IPS DF 6.9 (cell line): Measurements from ENCODE around the gene DAAM2.

ENCODE experiments used
- DNase-seq: peaks from one replicate; pipeline ENCODE4 v3.0.0-alpha.2; 2013; ENCODE audit warnings: low read depth, low spot score
- H3K27ac ChIP-seq: one replicate; pipeline ENCODE4 v1.5.1; 2013; ENCODE audit warnings: low read length, control low read depth
- H3K27me3 ChIP-seq: 2 replicates; pipeline ENCODE4 v1.6.1; 2013; ENCODE audit warnings: mild to moderate bottlenecking, low read length; ENCODE audit not compliant: control insufficient read depth, insufficient read depth
- H3K36me3 ChIP-seq: 2 replicates; pipeline ENCODE4 v1.6.1; 2013; ENCODE audit warnings: low read length; ENCODE audit not compliant: control insufficient read depth, insufficient read depth
- H3K4me1 ChIP-seq: 2 replicates; pipeline ENCODE4 v1.6.1; 2013; ENCODE audit warnings: low read length; ENCODE audit not compliant: control insufficient read depth, insufficient read depth
- H3K4me3 ChIP-seq: 2 replicates; pipeline ENCODE4 v1.5.1; 2013; ENCODE audit warnings: mild to moderate bottlenecking, low read length
- H3K9me3 ChIP-seq: 2 replicates; pipeline ENCODE4 v1.6.1; 2013; ENCODE audit warnings: low read length, inconsistent platforms; ENCODE audit not compliant: control insufficient read depth, insufficient read depth
- WGBS: extraction: QIAGEN DNeasy Blood & Tissue Kit; methylation state at CpG from one replicate; pipeline ENCODE4 v1.1.7; 2013; ENCODE audit warnings: mixed read lengths, missing lambda C conversion rate; ENCODE audit not compliant: insufficient read length, insufficient coverage; 5-methylcytosine and 5-hydroxymethylcytosine counted together

The DAAM2 gene

DNA sequence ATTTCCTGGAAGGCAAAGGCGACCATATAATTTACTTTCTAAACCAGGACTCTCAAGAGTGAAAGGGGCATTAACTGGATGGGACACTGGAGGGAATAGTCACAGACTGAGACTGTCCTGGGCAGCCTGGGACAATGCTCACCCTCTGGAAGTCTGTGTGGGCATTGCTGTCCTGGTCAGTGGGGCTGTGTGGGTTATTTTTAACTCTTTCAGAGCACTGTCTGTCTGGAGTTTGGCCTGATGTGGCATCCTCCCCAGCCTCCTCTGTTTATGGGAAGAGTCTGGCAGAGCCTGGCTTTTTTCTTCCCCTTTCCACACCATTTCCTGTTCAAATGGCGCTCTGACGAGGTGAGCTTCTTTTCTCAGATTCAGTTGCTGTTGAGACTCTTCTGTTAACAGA lies 11.7 kb downstream of the DAAM2 start:
- no CpG with 5 or more reads among the region's 3 CpGs for WGBS
- H3K4me1 ChIP-seq: no peaks in the 10 kb centered on the region
- no peaks in the 10 kb centered on the region for H3K36me3 ChIP-seq
- no peaks in the 10 kb centered on the region for H3K27me3 ChIP-seq
- H3K9me3 ChIP-seq: no peaks in the 10 kb centered on the region
- no peak overlapping the region for H3K27ac ChIP-seq
- H3K4me3 ChIP-seq: no peak overlapping the region
- no peak for DNase-seq

DNA sequence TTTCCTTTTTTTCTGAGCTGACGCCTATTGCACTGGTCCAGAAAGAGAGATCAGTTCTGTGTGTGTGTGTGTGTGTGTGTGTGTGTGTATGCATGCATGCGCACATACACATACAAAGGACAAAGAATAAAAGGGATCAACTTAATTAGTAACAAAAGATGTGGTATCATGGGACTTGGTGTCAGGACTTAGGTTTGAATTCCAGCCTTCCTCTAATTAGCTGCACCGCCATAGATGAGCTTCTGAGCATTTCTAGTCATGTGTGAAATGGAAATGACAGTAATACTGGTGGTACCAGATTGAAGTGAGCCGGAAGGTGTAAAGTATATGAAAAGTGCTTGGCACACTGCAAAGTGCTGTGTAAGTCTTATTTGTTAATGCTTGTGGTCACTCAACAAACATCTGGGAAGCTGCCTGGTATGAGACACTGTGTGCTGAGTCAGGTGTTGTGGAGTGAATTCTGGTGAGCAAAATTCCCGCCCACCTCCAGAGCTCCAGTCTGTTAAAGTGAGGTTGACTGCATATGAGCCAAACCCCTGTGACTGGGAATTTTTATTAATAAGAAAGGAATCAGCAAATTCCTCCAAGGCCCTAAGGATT lies 12.4 kb downstream of the DAAM2 start:
- Histone ChIP-seq H3K4me1 (no peaks in the 10 kb centered on the region), H3K27me3 (no peaks in the 10 kb centered on the region), H3K36me3 (no peaks in the 10 kb centered on the region), H3K27ac (no peak overlapping the region), H3K4me3 (no peak overlapping the region), H3K9me3 (no peaks in the 10 kb centered on the region)
- WGBS: no CpG with 5 or more reads among the region's 5 CpGs
- no peak for DNase-seq

DNA sequence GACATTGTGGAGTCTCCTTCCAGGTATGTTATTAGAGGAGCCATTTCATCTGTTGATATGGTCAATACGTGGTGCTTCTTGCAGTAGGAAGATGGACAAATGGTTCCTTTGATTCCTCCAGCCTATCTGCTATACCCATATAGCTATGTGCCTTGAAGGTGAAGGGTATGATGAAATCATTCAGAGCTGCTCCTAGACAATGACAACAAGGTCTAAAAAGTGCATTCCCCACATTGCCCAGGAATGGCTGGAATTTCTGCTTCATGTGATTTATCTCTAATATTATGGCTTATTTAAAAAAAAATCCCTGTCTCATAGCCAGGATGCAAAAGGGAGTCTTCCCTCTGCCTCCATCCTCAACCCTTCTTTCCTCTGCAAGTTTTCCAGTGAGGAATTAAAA lies 14.1 kb downstream of the DAAM2 start:
- Histone ChIP-seq H3K36me3 (no peaks in the 10 kb centered on the region), H3K9me3 (no peaks in the 10 kb centered on the region), H3K27me3 (no peaks in the 10 kb centered on the region), H3K4me1 (no peaks in the 10 kb centered on the region), H3K27ac (no peak overlapping the region), H3K4me3 (no peak overlapping the region)
- DNase-seq: no peak
- WGBS: no CpG with 5 or more reads among the region's 1 CpG

DNA sequence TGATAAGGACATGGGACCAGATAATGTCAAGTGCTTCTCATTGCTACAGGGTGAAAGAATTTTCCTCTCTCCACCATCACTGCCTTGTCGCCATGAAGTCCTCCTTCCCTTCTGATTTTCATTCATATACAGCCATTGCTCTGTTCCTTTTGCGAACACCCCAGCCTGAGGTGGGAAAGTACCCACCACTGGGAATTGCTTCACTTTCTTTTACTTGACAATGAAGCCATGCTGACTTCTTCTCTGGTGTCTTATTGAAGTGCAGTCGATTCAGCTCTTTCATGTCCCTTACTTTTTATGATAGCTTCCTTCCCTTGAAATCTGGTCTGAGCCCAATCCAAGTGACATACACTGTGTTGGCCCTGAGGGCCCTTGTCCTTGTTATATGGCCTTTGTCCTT lies 16.2 kb downstream of the DAAM2 start:
- H3K4me1 ChIP-seq: peaks cover 1% of the 10 kb centered on the region; the same call in 1 of the 2 replicates
- no peak overlapping the region for H3K4me3 ChIP-seq
- no peaks in the 10 kb centered on the region for H3K36me3 ChIP-seq
- DNase-seq: no peak
- no peaks in the 10 kb centered on the region for H3K9me3 ChIP-seq
- no peak overlapping the region for H3K27ac ChIP-seq
- WGBS: no CpG with 5 or more reads among the region's 3 CpGs
- H3K27me3 ChIP-seq: no peaks in the 10 kb centered on the region

DNA sequence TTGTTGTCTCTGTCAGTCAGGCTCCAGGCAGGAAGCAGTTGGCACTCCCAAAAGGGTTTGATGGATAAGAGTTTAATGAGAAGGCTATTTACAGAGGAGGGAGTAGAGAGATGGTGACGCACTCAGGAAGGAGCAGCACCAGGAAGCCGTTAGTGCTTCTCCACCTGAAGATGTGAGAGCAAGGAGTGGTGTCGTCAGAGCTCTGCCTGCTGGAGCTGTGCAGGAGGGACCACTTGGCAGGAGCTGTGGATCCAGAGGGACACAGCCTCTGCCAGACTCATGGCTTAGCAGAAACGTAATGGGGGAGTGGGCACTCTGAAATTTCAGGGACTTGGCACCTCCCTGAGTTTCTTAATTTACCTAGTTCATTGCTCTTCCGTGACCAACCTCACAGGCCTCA lies 16.8 kb downstream of the DAAM2 start:
- DNase-seq: no peak

DNA sequence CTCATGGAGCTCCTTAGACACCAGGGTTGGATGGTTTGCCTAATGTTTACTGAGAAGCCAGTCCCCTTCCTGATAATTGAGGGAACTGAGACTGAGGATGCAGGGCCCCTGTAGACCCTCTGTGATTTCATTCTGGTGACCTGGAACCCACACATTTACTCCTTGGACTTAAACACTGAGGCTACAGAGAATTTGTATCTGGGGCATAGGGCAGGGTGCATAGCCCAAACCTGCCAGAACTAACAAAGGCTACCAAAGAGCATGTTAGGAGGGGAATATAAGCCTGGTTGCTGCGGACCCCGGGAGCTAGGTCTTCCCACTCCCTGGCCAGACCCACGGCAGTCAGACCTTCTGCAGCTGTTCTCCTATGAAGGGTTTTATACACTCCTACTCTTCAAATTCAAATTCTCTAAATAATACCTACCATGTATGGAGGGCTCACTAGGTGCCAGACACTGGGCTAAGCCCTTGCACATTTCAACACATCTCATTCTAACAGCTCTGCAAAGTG lies 19.7 kb downstream of the DAAM2 start:
- H3K4me3 ChIP-seq: no peak overlapping the region
- no peaks in the 10 kb centered on the region for H3K27me3 ChIP-seq
- no peaks in the 10 kb centered on the region for H3K9me3 ChIP-seq
- WGBS: no CpG with 5 or more reads among the region's 3 CpGs
- H3K27ac ChIP-seq: no peak overlapping the region
- DNase-seq: no peak
- H3K36me3 ChIP-seq: no peaks in the 10 kb centered on the region
- peaks cover 1% of the 10 kb centered on the region; the same call in 1 of the 2 replicates for H3K4me1 ChIP-seq

More for the DNA sequence above, 16.8 kb downstream of the DAAM2 start:
- Histone ChIP-seq H3K9me3 (no peaks in the 10 kb centered on the region), H3K27ac (no peak overlapping the region), H3K4me3 (no peak overlapping the region), H3K27me3 (no peaks in the 10 kb centered on the region), H3K36me3 (no peaks in the 10 kb centered on the region), H3K4me1 (peaks cover 1% of the 10 kb centered on the region; the same call in 1 of the 2 replicates)
- no CpG with 5 or more reads among the region's 5 CpGs for WGBS

DNA sequence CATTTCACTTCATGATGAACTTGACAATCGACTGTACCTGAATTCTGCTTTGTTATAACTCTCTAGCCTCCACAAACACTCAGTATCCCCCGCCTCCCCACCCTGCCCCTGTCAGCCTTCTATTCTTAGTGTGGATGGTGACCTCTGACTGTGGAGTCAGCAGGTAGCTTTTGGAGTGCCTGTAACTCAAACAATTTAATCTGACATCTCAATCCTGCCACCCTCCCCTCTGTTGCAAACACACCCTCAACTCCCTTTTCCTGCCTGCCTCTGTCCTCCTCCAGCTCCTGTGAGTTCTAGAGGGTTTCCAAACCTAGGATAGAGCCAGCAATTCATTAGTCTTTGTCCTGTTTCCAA lies 20.3 kb downstream of the DAAM2 start:
- no peak overlapping the region for H3K27ac ChIP-seq
- H3K36me3 ChIP-seq: no peaks in the 10 kb centered on the region
- no peak for DNase-seq
- H3K27me3 ChIP-seq: no peaks in the 10 kb centered on the region
- no peak overlapping the region for H3K4me3 ChIP-seq
- no peaks in the 10 kb centered on the region for H3K9me3 ChIP-seq
- peaks cover 1% of the 10 kb centered on the region; the same call in 1 of the 2 replicates for H3K4me1 ChIP-seq
- no CpG with 5 or more reads among the region's 2 CpGs for WGBS

DNA sequence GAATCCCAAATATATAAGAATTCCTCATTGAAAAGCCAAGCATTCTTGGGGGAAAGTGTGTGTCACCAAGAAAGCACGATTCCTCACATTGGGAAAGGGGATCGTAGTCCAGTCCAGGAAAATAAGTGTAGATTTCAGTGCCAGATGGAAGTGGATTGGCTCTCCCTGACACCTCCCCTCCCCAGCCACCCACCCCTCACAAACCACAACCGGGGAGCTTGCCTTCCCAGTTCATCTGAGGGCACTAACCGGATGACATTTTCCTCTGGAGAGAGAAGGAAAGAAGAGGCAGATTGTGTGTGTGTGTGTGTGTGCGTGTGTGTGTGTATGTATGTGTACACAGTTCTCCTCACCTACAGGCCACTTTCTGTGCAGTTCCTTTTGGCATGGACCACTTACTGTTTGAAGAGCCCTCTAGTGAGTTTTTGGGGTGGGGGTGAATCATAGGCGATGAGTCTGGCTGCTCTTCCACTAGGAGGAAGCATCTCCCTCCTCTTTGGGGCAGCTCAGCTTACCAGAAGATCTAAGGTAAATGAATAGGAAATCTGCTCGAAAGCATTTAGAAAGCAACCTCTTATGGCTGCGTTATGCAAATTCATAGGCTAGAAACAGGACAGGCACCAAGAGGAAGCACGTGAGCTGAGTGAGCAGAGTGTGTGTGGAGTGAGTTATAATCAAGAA lies 20.8 kb downstream of the DAAM2 start:
- H3K4me3 ChIP-seq: no peak overlapping the region

DNA sequence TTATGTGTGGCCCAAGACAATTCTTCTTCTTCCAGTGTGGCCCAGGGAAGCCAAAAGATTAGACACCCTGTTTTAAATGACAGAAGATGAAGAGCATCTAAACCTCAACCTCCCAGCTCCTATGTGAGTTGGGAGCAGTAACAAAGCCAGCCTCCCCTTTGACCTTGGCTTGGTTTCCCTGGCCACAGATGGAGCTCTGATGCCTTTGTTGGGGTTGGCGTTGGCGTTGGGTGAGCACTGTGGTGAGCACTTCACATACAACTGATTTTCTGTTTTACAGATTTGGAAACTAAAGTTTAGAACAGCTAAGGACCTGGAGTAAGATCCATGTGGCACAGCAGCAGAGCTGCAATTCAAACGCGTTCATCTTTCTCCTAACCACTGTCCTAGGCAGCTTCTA lies 22.1 kb downstream of the DAAM2 start:
- no peak overlapping the region for H3K27ac ChIP-seq
- no peak overlapping the region for H3K4me3 ChIP-seq
- H3K4me1 ChIP-seq: peaks cover 1% of the 10 kb centered on the region; the same call in 1 of the 2 replicates
- no CpG with 5 or more reads among the region's 4 CpGs for WGBS
- no peaks in the 10 kb centered on the region for H3K27me3 ChIP-seq
- no peaks in the 10 kb centered on the region for H3K36me3 ChIP-seq
- DNase-seq: no peak
- no peaks in the 10 kb centered on the region for H3K9me3 ChIP-seq

More for the DNA sequence above, 20.8 kb downstream of the DAAM2 start:
- no CpG with 5 or more reads among the region's 9 CpGs for WGBS
- Histone ChIP-seq H3K27ac (no peak overlapping the region), H3K36me3 (no peaks in the 10 kb centered on the region), H3K9me3 (no peaks in the 10 kb centered on the region), H3K4me1 (peaks cover 1% of the 10 kb centered on the region; the same call in 1 of the 2 replicates), H3K27me3 (no peaks in the 10 kb centered on the region)
- DNase-seq: no peak

DNA sequence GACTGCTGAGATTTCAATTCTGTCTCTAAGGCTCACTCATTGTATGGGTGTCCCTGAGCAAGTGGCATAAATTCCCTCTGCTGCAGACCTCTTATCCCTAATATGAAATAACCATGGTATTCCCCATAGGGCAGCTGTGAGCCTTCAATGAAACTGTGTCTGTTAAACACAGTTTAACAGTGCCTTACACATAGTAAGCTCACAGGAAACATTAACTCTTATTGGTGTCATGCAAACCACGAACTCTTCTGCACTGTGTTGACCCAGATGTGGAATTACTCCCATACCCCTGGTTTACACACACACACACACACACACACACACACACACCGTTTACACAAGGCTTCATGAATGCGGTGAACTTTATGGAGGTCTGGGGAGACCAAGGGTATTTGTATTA lies 23.2 kb downstream of the DAAM2 start:
- Histone ChIP-seq H3K4me1 (peaks cover 1% of the 10 kb centered on the region; the same call in 1 of the 2 replicates), H3K36me3 (no peaks in the 10 kb centered on the region), H3K27ac (no peak overlapping the region), H3K4me3 (no peak overlapping the region), H3K9me3 (no peaks in the 10 kb centered on the region), H3K27me3 (no peaks in the 10 kb centered on the region)
- DNase-seq: no peak
- no CpG with 5 or more reads among the region's 3 CpGs for WGBS
